ENCODE data around the gene JARID2. TPM values are rescaled to one million over a fixed set of nuclear protein-coding genes. Genes with fewer than 3 reads are reported as not detected.

Gene JARID2
- polyA plus RNA-seq, 1 of the 3 experiments (the other 2 are of a cell fraction) = 3.4 TPM

DNA sequence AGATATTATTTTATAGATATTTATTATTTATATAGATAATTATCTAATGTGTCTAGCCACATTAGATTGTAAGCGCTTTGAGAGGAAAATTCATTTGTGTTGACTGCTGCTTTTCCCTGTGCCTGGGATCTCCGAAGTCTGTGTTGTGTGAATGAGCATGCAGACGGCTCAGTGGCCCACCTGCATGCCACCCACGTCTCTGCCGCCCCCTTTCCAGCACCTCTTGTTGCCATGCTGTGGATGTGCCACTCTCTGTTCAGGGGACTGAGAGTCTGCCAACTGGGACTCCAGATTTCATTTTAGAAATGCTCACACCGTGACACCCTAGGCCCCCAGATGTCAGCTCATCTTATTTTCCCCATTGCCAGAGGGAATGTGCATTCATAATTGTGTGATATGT is 139.7 kb downstream of the JARID2 start (continued):
- TF ChIP-seq RFX5 (IDR thresholded peaks at IDR 0.05; ENCODE audit: low read length) (no peak), FOSL2 (IDR thresholded peaks at IDR 0.05; ENCODE audit: borderline replicate concordance, low read depth) (no peak), RCOR1 (IDR thresholded peaks at IDR 0.05; ENCODE audit: low read length) (no peak)

DNA sequence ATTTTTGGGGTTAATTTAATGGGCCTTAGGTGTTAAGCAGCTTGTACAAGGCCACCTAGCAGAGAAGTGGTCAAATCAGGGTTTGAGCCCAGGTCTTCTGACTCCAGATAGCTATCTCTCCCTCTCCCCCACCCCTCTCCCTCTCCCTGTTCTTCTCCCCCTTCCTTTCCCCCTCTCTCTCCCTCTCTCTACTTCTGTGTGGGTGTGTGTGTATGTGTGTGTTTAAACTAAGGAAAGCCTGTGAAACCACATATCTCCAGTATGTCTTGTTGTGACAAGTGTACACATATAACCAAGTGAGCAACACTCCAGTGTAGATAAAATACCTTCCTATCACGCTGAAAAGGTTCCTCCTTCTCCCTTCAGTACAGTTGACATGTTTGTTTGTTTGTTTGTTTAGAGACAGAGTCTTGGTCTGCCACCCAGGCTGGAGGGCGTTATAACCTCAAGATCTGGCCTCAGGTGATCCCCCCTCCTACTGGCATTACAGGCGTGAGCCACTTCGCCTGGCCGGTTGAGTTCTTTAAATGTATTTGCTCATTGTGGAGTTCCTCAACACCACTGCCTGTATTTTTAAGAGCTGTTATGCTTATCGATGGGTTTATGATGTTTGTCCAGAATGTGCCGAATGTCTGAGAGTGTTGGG is 140.4 kb downstream of the JARID2 start:
- no peak overlapping the region for H3K4me3 ChIP-seq (ENCODE audit: low read depth in 2 of 2, low read length in 1 of 2)
- H3F3A ChIP-seq (replicated peaks; ENCODE audit: insufficient read depth) = no peaks in the 10 kb centered on the region
- H2AFZ ChIP-seq (ENCODE audit: low read depth) = no peak overlapping the region
- ChIA-PET CTCF (interaction anchor here (1.3 kb wide), 1 partner anchor 59 kb away, joined by 3 read pairs; no protein-coding TSS in a partner anchor), POLR2A (no interaction called here)
- 93% methylated on average over 7 of the region's 7 CpGs for WGBS (ENCODE audit: low lambda C conversion rate)
- no peaks in the 10 kb centered on the region for H3K27me3 ChIP-seq (ENCODE audit: insufficient read depth)
- no peak overlapping the region for H3K9ac ChIP-seq
- H3K79me2 ChIP-seq (ENCODE audit: insufficient read depth) = peaks cover 5% of the 10 kb centered on the region; the same call in 1 of the 2 replicates
- no peak for DNase-seq
- H3K4me1 ChIP-seq (ENCODE audit: control insufficient read depth in 1 of 2, insufficient read depth in 2 of 2, low read depth in 1 of 2, low read length in 1 of 2) = peaks cover 18 to 21% of the 10 kb centered on the region in 2 experiments; a peak in 2 of 4 replicates
- no peaks in the 10 kb centered on the region for H3K9me3 ChIP-seq
- no peak overlapping the region for H3K27ac ChIP-seq (ENCODE audit: low read depth in 2 of 2, low read length in 1 of 2)
- TF ChIP-seq, protein P1, sequence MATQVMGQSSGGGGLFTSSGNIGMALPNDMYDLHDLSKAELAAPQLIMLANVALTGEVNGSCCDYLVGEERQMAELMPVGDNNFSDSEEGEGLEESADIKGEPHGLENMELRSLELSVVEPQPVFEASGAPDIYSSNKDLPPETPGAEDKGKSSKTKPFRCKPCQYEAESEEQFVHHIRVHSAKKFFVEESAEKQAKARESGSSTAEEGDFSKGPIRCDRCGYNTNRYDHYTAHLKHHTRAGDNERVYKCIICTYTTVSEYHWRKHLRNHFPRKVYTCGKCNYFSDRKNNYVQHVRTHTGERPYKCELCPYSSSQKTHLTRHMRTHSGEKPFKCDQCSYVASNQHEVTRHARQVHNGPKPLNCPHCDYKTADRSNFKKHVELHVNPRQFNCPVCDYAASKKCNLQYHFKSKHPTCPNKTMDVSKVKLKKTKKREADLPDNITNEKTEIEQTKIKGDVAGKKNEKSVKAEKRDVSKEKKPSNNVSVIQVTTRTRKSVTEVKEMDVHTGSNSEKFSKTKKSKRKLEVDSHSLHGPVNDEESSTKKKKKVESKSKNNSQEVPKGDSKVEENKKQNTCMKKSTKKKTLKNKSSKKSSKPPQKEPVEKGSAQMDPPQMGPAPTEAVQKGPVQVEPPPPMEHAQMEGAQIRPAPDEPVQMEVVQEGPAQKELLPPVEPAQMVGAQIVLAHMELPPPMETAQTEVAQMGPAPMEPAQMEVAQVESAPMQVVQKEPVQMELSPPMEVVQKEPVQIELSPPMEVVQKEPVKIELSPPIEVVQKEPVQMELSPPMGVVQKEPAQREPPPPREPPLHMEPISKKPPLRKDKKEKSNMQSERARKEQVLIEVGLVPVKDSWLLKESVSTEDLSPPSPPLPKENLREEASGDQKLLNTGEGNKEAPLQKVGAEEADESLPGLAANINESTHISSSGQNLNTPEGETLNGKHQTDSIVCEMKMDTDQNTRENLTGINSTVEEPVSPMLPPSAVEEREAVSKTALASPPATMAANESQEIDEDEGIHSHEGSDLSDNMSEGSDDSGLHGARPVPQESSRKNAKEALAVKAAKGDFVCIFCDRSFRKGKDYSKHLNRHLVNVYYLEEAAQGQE (IDR thresholded peaks at IDR 0.05; ENCODE audit: low read depth, low read length) = no peak
- TF ChIP-seq SIN3A (IDR thresholded peaks at IDR 0.05; ENCODE audit: borderline replicate concordance, low read depth, low read length) = no peak
- TF ChIP-seq NRF1 (IDR thresholded peaks at IDR 0.05; ENCODE audit: low read depth, low read length) = no peak
- TF ChIP-seq GATA2 (CRISPR knock-in tag; IDR thresholded peaks at IDR 0.05) = no peak
- TF ChIP-seq ELF1 (IDR thresholded peaks at IDR 0.05) = no peak
- TF ChIP-seq FOSL2 (IDR thresholded peaks at IDR 0.05; ENCODE audit: borderline replicate concordance, low read depth) = no peak
- TF ChIP-seq RAD21 (IDR thresholded peaks at IDR 0.05; ENCODE audit: low read length) = no peak
- no peak for TF ChIP-seq TAF1 (IDR thresholded peaks at IDR 0.05; ENCODE audit: borderline replicate concordance, low read depth, low read length)
- no peak for TF ChIP-seq SMC3 (IDR thresholded peaks at IDR 0.05; ENCODE audit: low read depth, low read length)
- TF ChIP-seq GABPA (IDR thresholded peaks at IDR 0.05; ENCODE audit: low read depth) = no peak
- TF ChIP-seq NFIC (IDR thresholded peaks at IDR 0.05; ENCODE audit: borderline replicate concordance) = no peak
- TF ChIP-seq TCF12 (IDR thresholded peaks at IDR 0.05) = no peak
- no peak for TF ChIP-seq MEF2A (IDR thresholded peaks at IDR 0.05; ENCODE audit: borderline replicate concordance, low read depth)
- TF ChIP-seq, protein P2, sequence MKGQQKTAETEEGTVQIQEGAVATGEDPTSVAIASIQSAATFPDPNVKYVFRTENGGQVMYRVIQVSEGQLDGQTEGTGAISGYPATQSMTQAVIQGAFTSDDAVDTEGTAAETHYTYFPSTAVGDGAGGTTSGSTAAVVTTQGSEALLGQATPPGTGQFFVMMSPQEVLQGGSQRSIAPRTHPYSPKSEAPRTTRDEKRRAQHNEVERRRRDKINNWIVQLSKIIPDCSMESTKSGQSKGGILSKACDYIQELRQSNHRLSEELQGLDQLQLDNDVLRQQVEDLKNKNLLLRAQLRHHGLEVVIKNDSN (IDR thresholded peaks at IDR 0.05; ENCODE audit: borderline replicate concordance, low read depth) = no peak
- no peaks in the 10 kb centered on the region for H3K36me3 ChIP-seq (replicated peaks in 1 of 2; ENCODE audit: control insufficient read depth in 1 of 2, insufficient read depth in 2 of 2, low read length in 1 of 2)
- no peak overlapping the region for H3K4me2 ChIP-seq
- 0 out of 2 replicates have a peak, but pooled peaks cover 4% of the 10 kb centered on the region for H4K20me1 ChIP-seq (ENCODE audit: insufficient read depth)
- H3K9me2 ChIP-seq = no peaks in the 10 kb centered on the region

Data from SK-N-SH (cell line).